CD4-positive, alpha-beta memory T cell (primary cell): ENCODE data around the gene GNPTAB. TPM values are rescaled to one million over a fixed set of nuclear protein-coding genes. Genes with fewer than 3 reads are reported as not detected.

Experiments
- CTCF ChIA-PET: fragments of 350-600 bp; sonication (Branson Sonifier 250); formaldehyde crosslinking; loops from one replicate; lab custom pipeline; 2021; ENCODE audit warnings: inconsistent platforms; ENCODE audit not compliant: partially characterized antibody; lab: Charles Lee
- POLR2A ChIA-PET: fragments of 350-600 bp; sonication (Branson Sonifier 250); formaldehyde crosslinking; loops from one replicate; lab custom pipeline; 2021; ENCODE audit not compliant: partially characterized antibody; lab: Charles Lee
- DNase-seq, 5 donors: peaks; one replicate each; pipeline versions ENCODE4 v3.0.0 to v3.0.0-alpha.2; 2020 to 2022; ENCODE audit warnings: mixed read lengths in 1 of 5
- H3K27ac ChIP-seq: one replicate; pipeline ENCODE4 v1.7.0; 2013; ENCODE audit warnings: low read depth, low read length
- H3K27me3 ChIP-seq: 2 replicates; pipeline ENCODE4 v1.7.0; 2013; ENCODE audit warnings: mild to moderate bottlenecking, low read length, moderate library complexity; ENCODE audit not compliant: insufficient read depth
- H3K36me3 ChIP-seq: 2 replicates; pipeline ENCODE4 v1.7.0; 2013; ENCODE audit warnings: mild to moderate bottlenecking, low read length, moderate library complexity; ENCODE audit not compliant: insufficient read depth
- H3K4me1 ChIP-seq: 2 replicates; pipeline ENCODE4 v1.7.0; 2013; ENCODE audit warnings: mild to moderate bottlenecking, low read length, moderate library complexity; ENCODE audit not compliant: insufficient read depth
- H3K4me3 ChIP-seq, 2 donors: one replicate each; pipeline ENCODE4 v1.7.0; 2013; ENCODE audit warnings: low read length in 2 of 2, mild to moderate bottlenecking in 1 of 2
- H3K9me3 ChIP-seq, 2 donors: one replicate each; pipeline ENCODE4 v1.7.0; 2013; ENCODE audit warnings: low read length in 2 of 2, control low read depth in 1 of 2; ENCODE audit not compliant: control insufficient read depth in 1 of 2
- H3K27ac Mint-ChIP-seq, 7 donors: one replicate each; pipeline ENCODE4 v1.8.0; 2020 to 2021; ENCODE audit warnings: mixed read lengths in 7 of 7, mild to moderate bottlenecking in 6 of 7, inconsistent platforms in 3 of 7, moderate library complexity in 3 of 7
- H3K27me3 Mint-ChIP-seq, 2 donors: one replicate each; pipeline ENCODE4 v1.8.0; 2020 to 2021; ENCODE audit warnings: mixed read lengths in 2 of 2
- H3K36me3 Mint-ChIP-seq, 2 donors: one replicate each; pipeline ENCODE4 v1.8.0; 2020 to 2021; ENCODE audit warnings: mixed read lengths in 2 of 2, inconsistent platforms in 1 of 2, mild to moderate bottlenecking in 1 of 2
- H3K4me1 Mint-ChIP-seq, 4 donors: one replicate each; pipeline ENCODE4 v1.8.0; 2020 to 2021; ENCODE audit warnings: mixed read lengths in 4 of 4, mild to moderate bottlenecking in 1 of 4
- H3K4me3 Mint-ChIP-seq, 8 donors: one replicate each; pipeline ENCODE4 v1.8.0; 2020 to 2021; ENCODE audit warnings: mixed read lengths in 8 of 8, mild to moderate bottlenecking in 7 of 8, moderate library complexity in 6 of 8, inconsistent platforms in 3 of 8
- H3K9me3 Mint-ChIP-seq, 8 donors: one replicate each; pipeline ENCODE4 v1.8.0; 2020 to 2021; ENCODE audit warnings: mixed read lengths in 8 of 8, mild to moderate bottlenecking in 5 of 8, inconsistent platforms in 3 of 8, moderate library complexity in 1 of 8
- intact Hi-C: fragments of 100-400 bp; cut with micrococcal nuclease; formaldehyde crosslinking; loops from one replicate; pipeline ENCODE4 v1.15.1; 2023
- polyA plus RNA-seq, 2 donors: library from polyadenylated mRNA; unstranded; fragments of 300-500 nt; fragmentation: Illumina TruSeq; gene quantifications; one replicate each; pipeline ENCODE4 v1.2.3, GENCODE V29; 2021
- total RNA-seq, 2 experiments: library from RNA; stranded (reverse); gene quantifications; one replicate each; pipeline ENCODE4 v1.2.3, GENCODE V29; 2021

The GNPTAB gene
- total and polyA plus RNA-seq, 4 experiments from 2014 or later, result 15.3 to 42.8 (median 34.1) TPM

GRCh38 chr12:101852998-101853397, 22.2 kb upstream of the GNPTAB start:
- no peak overlapping the region for H3K4me3 ChIP-seq
- no peak overlapping the region for H3K27ac ChIP-seq
- H3K4me1 Mint-ChIP-seq, result no peaks in the 10 kb centered on the region
- no peaks in the 10 kb centered on the region for H3K36me3 Mint-ChIP-seq
- H3K27me3 ChIP-seq, result no peaks in the 10 kb centered on the region
- H3K27ac Mint-ChIP-seq, result no peak overlapping the region
- H3K27me3 Mint-ChIP-seq, result no peaks in the 10 kb centered on the region
- no peaks in the 10 kb centered on the region for H3K9me3 ChIP-seq
- H3K36me3 ChIP-seq, result no peaks in the 10 kb centered on the region
- ChIA-PET CTCF (interaction anchor here (1.3 to 5.6 kb wide), 2 partner anchors 10 to 13 kb away, joined by 6 to 25 read pairs; no protein-coding TSS in a partner anchor), POLR2A (no interaction called here)
- no peaks in the 10 kb centered on the region for H3K9me3 Mint-ChIP-seq
- no peak overlapping the region for H3K4me3 Mint-ChIP-seq
- no peaks in the 10 kb centered on the region for H3K4me1 ChIP-seq
- intact Hi-C loops, result no loop called here
- no peak for DNase-seq

- H3K36me3 ChIP-seq, result no peaks in the 10 kb centered on the region
- no peaks in the 10 kb centered on the region for H3K36me3 Mint-ChIP-seq
- CTCF ChIA-PET, result no interaction called here
- H3K27me3 Mint-ChIP-seq, result no peaks in the 10 kb centered on the region
- H3K4me1 ChIP-seq, result no peaks in the 10 kb centered on the region
- H3K27ac ChIP-seq, result no peak overlapping the region
- intact Hi-C loops, result no loop called here
- H3K4me1 Mint-ChIP-seq, result no peaks in the 10 kb centered on the region
- H3K27ac Mint-ChIP-seq, result no peak overlapping the region
- no peak overlapping the region for H3K4me3 Mint-ChIP-seq
- no peak overlapping the region for H3K4me3 ChIP-seq
- H3K27me3 ChIP-seq, result no peaks in the 10 kb centered on the region
- H3K9me3 ChIP-seq, result no peaks in the 10 kb centered on the region
- no peaks in the 10 kb centered on the region for H3K9me3 Mint-ChIP-seq
- POLR2A ChIA-PET, result no interaction called here
- DNase-seq, result no peak
Observed at GRCh38 chr12:101850199-101850598, 19.4 kb upstream of the GNPTAB start.

GRCh38 chr12:101847325-101847724, 16.6 kb upstream of the GNPTAB start:
- Histone ChIP-seq H3K27ac (no peak overlapping the region), H3K9me3 (no peaks in the 10 kb centered on the region), H3K4me1 (no peaks in the 10 kb centered on the region), H3K27me3 (no peaks in the 10 kb centered on the region), H3K36me3 (no peaks in the 10 kb centered on the region), H3K4me3 (no peak overlapping the region)
- H3K27me3 Mint-ChIP-seq, result no peaks in the 10 kb centered on the region
- no peaks in the 10 kb centered on the region for H3K36me3 Mint-ChIP-seq
- no peak for DNase-seq
- ChIA-PET POLR2A (no interaction called here), CTCF (interaction anchor here (0.6 to 1.4 kb wide), 2 partner anchors 9 to 1548 kb away, joined by 3 to 5 read pairs; no protein-coding TSS in a partner anchor)
- no peak overlapping the region for H3K27ac Mint-ChIP-seq
- intact Hi-C loops, result no loop called here
- no peak overlapping the region for H3K4me3 Mint-ChIP-seq
- H3K4me1 Mint-ChIP-seq, result no peaks in the 10 kb centered on the region
- no peaks in the 10 kb centered on the region for H3K9me3 Mint-ChIP-seq

GRCh38 chr12:101845137-101845711, 14.5 kb upstream of the GNPTAB start:
- no peak overlapping the region for H3K4me3 Mint-ChIP-seq
- no peaks in the 10 kb centered on the region for H3K9me3 ChIP-seq
- H3K4me1 Mint-ChIP-seq, result no peaks in the 10 kb centered on the region
- ChIA-PET POLR2A (interaction anchor here (0.6 kb wide), 1 partner anchor 443 kb away, joined by 3 read pairs; no protein-coding TSS in a partner anchor), CTCF (interaction anchor here (1.4 to 20.3 kb wide), 3 partner anchors 16 to 74 kb away, joined by 3 to 458 read pairs (median 115); partner anchors contain the start of gene GNPTAB)
- no peaks in the 10 kb centered on the region for H3K4me1 ChIP-seq
- no peak overlapping the region for H3K27ac Mint-ChIP-seq
- no peaks in the 10 kb centered on the region for H3K36me3 ChIP-seq
- no peaks in the 10 kb centered on the region for H3K27me3 ChIP-seq
- H3K9me3 Mint-ChIP-seq, result no peaks in the 10 kb centered on the region
- no peaks in the 10 kb centered on the region for H3K27me3 Mint-ChIP-seq
- no peaks in the 10 kb centered on the region for H3K36me3 Mint-ChIP-seq
- H3K27ac ChIP-seq, result no peak overlapping the region
- no peak for DNase-seq
- no peak overlapping the region for H3K4me3 ChIP-seq
- intact Hi-C loops, result no loop called here

GRCh38 chr12:101841069-101841468, 10.3 kb upstream of the GNPTAB start:
- POLR2A ChIA-PET, result interaction anchor here (1.4 to 1.8 kb wide), 2 partner anchors 10 to 67 kb away, joined by 3 to 13 read pairs; partner anchors contain the start of gene GNPTAB
- Histone ChIP-seq H3K4me3 (no peak overlapping the region), H3K27me3 (no peaks in the 10 kb centered on the region), H3K9me3 (no peaks in the 10 kb centered on the region), H3K4me1 (peaks cover 24% of the 10 kb centered on the region), H3K27ac (no peak overlapping the region), H3K36me3 (no peaks in the 10 kb centered on the region)
- no peak overlapping the region for H3K4me3 Mint-ChIP-seq
- no peak overlapping the region for H3K27ac Mint-ChIP-seq
- peaks cover 7 to 16% (median 12%) of the 10 kb centered on the region in 4 donors for H3K4me1 Mint-ChIP-seq
- intact Hi-C loops, result no loop called here
- DNase-seq, result no peak
- no peaks in the 10 kb centered on the region for H3K9me3 Mint-ChIP-seq
- CTCF ChIA-PET, result interaction anchor here (1.0 to 20.3 kb wide), 15 partner anchors 12 to 434 kb away, joined by 3 to 458 read pairs (median 10); partner anchors contain the start of genes ARL1 and GNPTAB
- H3K27me3 Mint-ChIP-seq, result no peaks in the 10 kb centered on the region
- no peaks in the 10 kb centered on the region for H3K36me3 Mint-ChIP-seq

- H3K36me3 Mint-ChIP-seq, result no peaks in the 10 kb centered on the region
- peak overlapping the region in 3 of 7 donors; percentile 25 to 75 (median 30) for H3K27ac Mint-ChIP-seq
- H3K4me3 Mint-ChIP-seq, result peak overlapping the region in 1 of 8 donors; percentile 10
- no peaks in the 10 kb centered on the region for H3K9me3 Mint-ChIP-seq
- ChIA-PET CTCF (interaction anchor here (0.6 to 20.3 kb wide), 38 partner anchors 7 to 443 kb away, joined by 3 to 458 read pairs (median 5); partner anchors contain the start of genes ARL1 and GNPTAB), POLR2A (interaction anchor here (0.8 to 2.6 kb wide), 7 partner anchors 9 to 66 kb away, joined by 3 to 21 read pairs (median 6); partner anchors contain the start of genes DRAM1 and GNPTAB)
- no peak overlapping the region for H3K4me3 ChIP-seq
- H3K27me3 ChIP-seq, result no peaks in the 10 kb centered on the region
- H3K4me1 ChIP-seq, result peaks cover 24% of the 10 kb centered on the region
- H3K27ac ChIP-seq, result no peak overlapping the region
- intact Hi-C loops, result loop anchor here (1.0 to 2.0 kb wide), 4 partner anchors 8 to 425 kb away; no protein-coding TSS in a partner anchor
- peaks cover 7 to 16% (median 12%) of the 10 kb centered on the region in 4 donors for H3K4me1 Mint-ChIP-seq
- no peaks in the 10 kb centered on the region for H3K27me3 Mint-ChIP-seq
- H3K36me3 ChIP-seq, result no peaks in the 10 kb centered on the region
- peak; percentile 64 to 71 (median 67) for DNase-seq
- no peaks in the 10 kb centered on the region for H3K9me3 ChIP-seq
Observed at GRCh38 chr12:101839324-101840283, 8.8 kb upstream of the GNPTAB start.
